DMS79 (cell line): ENCODE measurements around the gene ADSL.
"Not testable (repeated sequence)": the region's sequence is repeated elsewhere in the genome, so short reads cannot be mapped to it uniquely, and the experiment has no call there.

ENCODE experiments used
- DNase-seq: peaks from one replicate; lab custom pipeline; 2025; lab: John Stamatoyannopoulos, UW

The ADSL gene

DNA sequence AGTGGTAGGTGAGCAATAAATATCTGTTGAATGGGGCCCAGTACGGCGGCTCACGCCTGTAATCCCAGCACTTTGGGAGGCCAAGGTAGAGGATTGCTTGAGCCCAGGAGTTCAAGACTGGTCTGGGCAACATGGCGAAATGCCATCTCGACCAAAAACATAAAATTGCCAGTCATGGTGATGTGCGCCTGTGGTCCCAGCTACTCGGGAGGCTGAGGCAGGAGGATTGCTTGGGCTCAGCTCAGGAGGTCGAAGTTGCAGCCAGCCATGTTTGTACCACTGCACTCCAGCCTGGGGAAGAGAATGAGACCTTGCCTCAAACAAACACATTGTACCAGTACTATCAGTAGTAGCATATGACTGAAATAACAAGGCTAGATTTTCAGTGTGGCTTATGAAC lies 28.3 kb downstream of the ADSL start:
- no peak for DNase-seq

- DNase-seq, result no peak
Observed at GRCh38 chr22:40376149-40376548, 29.8 kb downstream of the ADSL start.

DNA sequence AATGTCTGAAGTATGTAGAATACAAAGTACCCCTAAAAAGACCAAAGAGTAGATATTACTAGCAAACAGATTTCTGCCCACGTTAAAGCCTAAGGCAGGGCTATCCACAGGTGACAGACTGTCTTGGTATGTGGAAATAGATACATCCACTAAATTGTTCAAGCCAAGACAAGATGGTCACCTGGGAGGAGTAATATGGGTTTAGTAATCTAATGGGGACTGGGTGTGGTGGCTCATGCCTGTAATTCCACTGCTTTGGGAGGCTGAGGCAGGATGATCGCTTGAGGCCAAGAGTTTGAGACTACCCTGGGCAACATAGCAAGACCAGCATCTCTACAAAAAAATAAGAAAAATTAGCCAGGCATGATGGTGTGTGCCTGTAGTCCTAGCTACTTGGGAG lies 31.6 kb downstream of the ADSL start:
- DNase-seq, result no peak

DNA sequence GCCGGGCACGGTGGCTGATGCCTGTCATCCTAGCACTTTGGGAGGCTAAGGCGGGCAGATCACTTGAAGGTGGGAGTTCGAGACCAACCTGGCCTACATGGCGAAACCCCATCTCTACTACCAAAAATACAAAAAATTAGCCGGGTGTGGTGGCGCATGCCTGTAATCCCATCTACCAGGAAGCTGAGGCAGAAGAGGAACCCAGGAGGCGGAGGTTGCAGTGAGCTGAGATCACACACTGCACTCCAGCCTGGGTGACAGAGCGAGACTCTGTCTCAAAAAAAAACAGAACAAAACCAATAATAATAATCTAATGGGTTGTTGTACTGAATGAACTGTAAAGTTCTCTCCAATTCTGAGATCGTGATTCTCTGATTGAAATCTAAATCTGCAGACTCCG lies 32.1 kb downstream of the ADSL start:
- DNase-seq, result not testable (repeated sequence)

DNA sequence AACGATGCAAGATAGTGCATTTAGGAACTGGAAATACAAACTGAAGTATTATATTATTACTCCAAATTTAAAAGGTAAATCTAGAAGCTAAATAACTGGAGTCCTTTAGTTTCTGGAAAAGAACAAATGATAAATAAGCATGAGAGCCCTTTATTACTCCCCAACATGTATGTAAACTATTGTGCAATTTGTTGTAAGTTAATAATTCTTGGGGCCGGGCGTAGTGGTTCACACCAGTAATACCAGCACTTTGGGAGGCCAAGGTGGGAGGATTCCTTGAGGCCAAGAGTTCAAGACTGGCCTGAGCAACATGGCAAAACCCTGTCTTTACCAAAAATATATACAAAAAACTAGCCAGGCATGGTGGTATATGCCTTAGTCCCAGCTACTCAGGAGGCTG lies 35.2 kb downstream of the ADSL start:
- DNase-seq, result no peak

GRCh38 chr22:40383905-40384304 lies 37.6 kb downstream of the ADSL start:
- no peak for DNase-seq

DNA sequence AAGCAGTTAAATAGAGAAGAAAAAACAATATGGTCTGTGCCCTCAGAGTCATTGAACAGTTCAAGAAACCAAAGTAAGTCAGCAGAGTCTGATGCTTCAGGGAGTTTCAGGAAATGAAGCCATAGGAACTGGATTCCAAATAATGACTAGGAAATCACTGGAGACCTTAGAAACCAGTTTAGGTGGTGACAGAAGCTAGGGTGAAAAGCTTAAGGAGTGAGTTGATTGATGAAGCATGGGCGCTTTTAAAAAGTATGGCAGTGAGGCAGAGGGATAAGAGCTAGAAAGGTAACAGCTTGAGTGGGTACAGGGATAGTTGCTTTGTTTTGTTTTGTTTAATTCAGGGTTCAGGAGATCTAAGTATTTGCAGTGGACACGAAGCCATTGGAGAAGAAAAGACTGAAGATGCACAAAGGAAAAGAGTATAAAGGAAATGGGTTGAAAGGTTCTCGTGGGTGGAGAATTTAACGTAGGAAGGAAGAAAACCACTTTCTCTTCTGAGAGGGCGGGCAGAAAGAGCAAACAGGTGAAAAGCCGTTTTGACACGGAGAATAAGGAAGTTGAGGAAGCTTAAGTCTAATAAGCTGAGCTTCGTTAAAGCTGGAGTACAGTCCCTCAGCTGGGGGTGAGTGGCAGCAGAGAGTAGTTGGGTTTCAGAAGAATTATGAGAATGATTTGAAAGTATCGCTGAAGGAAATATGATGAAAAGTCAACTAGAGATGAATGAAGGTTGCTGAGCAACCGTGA lies 38.9 kb downstream of the ADSL start:
- DNase-seq, result no peak

- no peak for DNase-seq
Observed at GRCh38 chr22:40387746-40388145, 41.4 kb downstream of the ADSL start.

DNA sequence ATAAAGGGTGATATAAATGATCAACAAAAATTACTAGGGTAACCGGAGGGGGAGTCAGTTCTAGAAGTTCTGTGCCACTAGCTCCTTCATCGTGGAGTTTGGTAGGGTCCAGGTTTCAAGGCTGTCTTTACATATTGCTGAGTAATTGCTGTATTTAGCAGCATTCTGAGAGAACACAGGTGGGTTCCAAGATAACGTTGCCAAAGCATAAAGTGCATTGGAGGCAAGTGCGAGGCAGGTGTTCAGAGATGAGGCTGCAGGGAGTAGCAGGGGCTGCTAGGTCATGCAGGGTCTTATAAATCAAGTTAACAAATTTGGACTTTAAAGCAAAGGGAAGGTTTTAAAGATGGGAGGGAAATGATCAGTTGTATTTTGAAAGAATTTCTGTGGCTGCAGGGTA lies 41.9 kb downstream of the ADSL start:
- no peak for DNase-seq

GRCh38 chr22:40391417-40391816 lies 45.1 kb downstream of the ADSL start:
- DNase-seq, result no peak

DNA sequence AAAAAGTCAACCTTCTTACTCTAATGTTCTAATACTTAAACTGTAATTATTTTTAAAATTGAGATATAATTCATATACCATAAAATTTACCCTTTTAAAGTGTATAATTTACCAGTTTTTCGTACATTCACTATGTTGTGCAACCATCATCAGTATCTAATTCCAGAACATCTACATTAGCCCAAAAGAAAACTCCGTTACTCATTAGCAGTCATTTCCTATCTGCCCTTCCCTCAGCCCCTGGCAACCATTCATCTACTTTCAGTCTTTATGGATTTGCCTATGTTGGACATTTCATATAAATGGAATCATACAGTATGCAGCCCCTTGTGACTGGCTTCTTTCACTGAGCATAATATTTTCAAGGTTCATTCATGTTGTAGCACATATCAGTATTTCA lies 46.3 kb downstream of the ADSL start:
- DNase-seq, result no peak

DNA sequence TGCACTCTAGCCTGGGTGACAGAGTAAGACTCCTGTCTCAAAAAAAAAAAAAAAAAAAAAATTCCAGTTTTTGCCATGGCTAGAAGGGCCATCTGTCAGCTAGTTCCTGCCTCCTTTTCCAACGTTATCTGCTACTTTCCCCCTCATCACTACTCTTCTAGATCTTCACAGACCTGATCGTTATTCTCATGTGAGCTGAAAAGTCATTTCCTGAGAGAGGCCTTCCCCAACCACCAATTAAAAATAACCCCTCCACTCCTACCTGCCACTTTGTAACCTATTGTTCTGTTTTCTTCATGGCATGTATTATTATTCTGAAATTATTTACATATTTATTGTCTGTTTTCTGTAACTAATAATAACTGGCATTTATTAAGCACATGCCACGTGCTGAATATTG lies 48.3 kb downstream of the ADSL start:
- DNase-seq, result no peak

- DNase-seq, result no peak
Observed at GRCh38 chr22:40395607-40396006, 49.3 kb downstream of the ADSL start.

DNA sequence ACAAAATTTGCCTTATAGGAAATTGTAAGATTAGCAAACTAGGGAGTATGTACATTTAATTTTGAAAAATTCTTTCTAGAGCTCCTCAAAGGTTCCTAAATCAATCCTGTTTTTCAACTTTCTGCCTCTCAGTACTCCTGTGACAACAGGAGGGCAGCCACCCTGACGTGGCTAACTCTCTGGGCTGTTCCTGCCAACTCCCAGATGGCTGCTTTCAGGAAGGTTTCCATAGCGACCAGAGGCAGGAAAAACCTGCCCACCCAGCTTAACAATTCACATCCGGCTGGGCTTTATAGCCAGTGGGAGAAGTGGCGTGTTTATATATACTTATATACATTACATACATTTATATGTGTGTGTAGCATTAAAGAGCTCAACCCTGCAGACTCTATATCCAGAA lies 50.6 kb downstream of the ADSL start:
- peak; percentile 46 for DNase-seq

DNA sequence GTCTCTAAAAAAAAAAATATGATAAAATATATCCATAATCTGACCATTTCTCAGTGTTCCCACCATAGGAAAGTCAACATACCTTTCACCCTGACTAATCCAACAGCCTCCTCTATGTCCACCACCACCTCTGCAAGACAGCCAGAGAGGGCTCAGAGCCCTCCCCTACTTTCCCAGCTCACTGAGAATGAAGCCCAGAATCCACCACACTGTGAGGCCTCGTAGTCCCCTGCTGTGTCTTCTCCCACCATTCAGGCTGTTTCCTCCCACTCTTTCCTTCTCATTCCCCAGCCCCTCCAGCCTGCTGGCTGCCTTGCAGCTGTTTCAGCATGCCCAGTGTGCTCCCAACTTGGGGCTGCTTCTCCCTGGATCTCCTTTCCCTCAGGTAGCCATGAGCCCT lies 51.1 kb downstream of the ADSL start:
- no peak for DNase-seq

- DNase-seq, result no peak
Observed at GRCh38 chr22:40399621-40400020, 53.3 kb downstream of the ADSL start.

GRCh38 chr22:40400159-40400558 lies 53.9 kb downstream of the ADSL start:
- no peak for DNase-seq

DNA sequence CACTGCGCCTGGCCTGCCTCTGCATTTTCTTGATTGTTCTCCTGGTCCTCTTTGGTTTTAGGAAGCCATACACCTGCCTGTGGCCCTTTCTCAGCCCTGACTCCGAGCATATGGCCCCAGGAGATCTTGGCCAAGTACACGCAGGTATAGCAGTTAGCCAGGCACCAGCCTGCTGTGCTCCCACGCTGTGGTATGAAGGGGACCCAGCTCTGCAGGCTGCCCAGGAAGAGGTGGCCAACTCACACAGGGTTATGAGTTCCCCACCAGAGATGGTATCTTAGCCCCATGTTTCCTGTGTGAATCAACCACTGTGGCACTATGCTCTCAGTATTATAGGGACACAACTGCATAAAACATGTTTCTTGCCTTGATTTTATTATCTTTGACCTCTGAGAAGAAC lies 55.2 kb downstream of the ADSL start:
- DNase-seq, result no peak

DNA sequence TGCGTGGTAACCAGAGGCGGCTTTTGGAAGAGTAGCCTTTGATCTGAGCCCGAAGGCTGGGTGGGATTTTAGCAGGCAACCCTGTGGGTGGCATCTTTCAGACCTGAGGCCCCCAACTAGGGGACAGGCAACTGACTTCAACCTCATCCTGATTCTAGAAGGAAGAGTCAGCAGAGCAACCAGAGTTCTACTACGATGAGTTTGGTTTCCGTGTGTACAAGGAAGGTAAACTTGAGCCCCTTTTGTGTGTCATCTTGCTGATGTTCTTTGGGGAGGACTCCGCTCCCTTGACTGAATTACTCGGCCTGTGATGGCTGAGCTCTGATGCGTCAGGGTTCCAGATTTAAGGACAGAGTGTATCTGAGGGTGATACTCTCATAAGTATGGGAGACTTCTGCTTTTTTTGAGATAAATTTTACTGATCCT lies 55.7 kb downstream of the ADSL start:
- no peak for DNase-seq

GRCh38 chr22:40403141-40403540 lies 56.8 kb downstream of the ADSL start:
- no peak for DNase-seq

- DNase-seq, result no peak
Observed at GRCh38 chr22:40403651-40404050, 57.4 kb downstream of the ADSL start.

DNA sequence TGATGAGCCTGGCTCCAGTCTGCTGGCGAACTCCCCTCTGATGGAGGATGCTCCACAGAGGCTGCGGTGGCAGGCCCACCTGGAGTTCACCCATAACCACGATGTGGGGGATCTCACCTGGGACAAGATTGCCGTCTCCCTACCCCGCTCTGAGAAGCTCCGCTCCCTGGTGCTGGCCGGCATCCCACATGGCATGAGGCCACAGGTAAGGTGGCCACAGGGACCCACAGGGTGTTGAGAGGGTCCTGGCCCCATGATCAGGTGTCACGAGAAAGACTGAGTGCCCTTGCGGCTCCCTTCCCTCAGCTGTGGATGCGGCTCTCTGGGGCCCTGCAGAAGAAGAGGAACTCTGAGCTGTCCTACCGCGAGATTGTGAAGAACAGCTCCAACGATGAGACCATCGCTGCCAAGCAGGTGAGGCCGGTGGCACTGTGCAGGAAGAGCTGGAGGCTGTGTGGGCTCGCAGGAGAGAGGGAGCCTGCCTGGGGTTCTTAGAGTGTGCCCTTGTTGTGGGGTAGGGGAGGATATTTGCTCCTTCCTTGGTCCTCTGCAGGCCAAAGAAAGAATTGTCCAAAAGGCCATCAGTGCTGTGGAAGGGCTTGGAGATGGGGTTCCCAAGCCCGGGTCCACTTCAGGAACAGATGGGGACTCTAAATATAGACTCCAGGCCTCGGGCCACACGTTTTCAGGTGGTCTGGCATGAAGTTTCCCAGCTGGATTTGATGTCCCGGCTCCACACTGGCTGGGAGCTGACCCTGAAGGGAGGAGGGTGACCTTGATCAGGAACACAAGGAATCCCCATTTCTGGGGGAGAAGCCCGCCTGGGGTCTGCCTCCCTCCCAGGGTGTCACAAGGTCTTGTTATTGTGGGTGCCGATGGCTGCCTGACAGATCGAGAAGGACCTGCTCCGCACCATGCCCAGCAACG lies 58.2 kb downstream of the ADSL start:
- DNase-seq, result no peak
